GM23248 (cell line): ENCODE results near the gene C19orf12.

Experiments used
- EZH2 ChIP-seq: fragments of 200-600 bp; sonication (generic); IDR thresholded peaks from 2 replicates; pipeline ENCODE4 v1.6.1; 2018; ENCODE audit warnings: antibody characterized with exemption, mild to moderate bottlenecking; ENCODE audit not compliant: insufficient read depth, poor library complexity, severe bottlenecking
- EZH2phosphoT487 ChIP-seq: fragments of 200-600 bp; sonication (generic); IDR thresholded peaks from 2 replicates; pipeline ENCODE4 v1.6.1; 2018; ENCODE audit warnings: antibody characterized with exemption, moderate library complexity, mild to moderate bottlenecking, low read depth; ENCODE audit not compliant: insufficient read depth

- TF ChIP-seq EZH2 (no peak), EZH2phosphoT487 (no peak)
Measured at GRCh38 chr19:29702963-29703320, 12.1 kb downstream of the C19orf12 start.
